Lower leg skin (tissue), 4 donors: Measurements from ENCODE around the gene UNC45B. TPM values are rescaled to one million over a fixed set of nuclear protein-coding genes. Genes with fewer than 3 reads are reported as not detected.
"Not testable (repeated sequence)": the region's sequence is repeated elsewhere in the genome, so short reads cannot be mapped to it uniquely, and the experiment has no call there.

Experiments used
- DNase-seq, 2 donors: peaks; one replicate each; pipeline ENCODE4 v3.0.0-alpha.2; 2019; ENCODE audit warnings: low spot score in 2 of 2
- H3K4me3 ChIP-seq: fragments of 200-600 bp; sonication (generic); 2 replicates; pipeline ENCODE4 v1.5.1; 2017; ENCODE audit warnings: mild to moderate bottlenecking, low read depth; ENCODE audit not compliant: poor library complexity, severe bottlenecking
- CTCF ChIP-seq, 3 donors: fragments of 450-650 bp; IDR thresholded peaks; one replicate each; pipeline ENCODE4 v1.5.1; 2016; ENCODE audit warnings: antibody characterized with exemption in 3 of 3, mild to moderate bottlenecking in 3 of 3, moderate library complexity in 2 of 3
- POLR2A ChIP-seq, 2 donors: fragments of 450-650 bp; IDR thresholded peaks; one replicate each; pipeline ENCODE4 v1.6.1; 2016 to 2017; ENCODE audit warnings: antibody characterized with exemption in 2 of 2, mild to moderate bottlenecking in 1 of 2, moderate library complexity in 1 of 2
- WGBS, 2 donors: methylation state at CpG; one replicate each; pipeline ENCODE4 v1.1.5; 2018; 5-methylcytosine and 5-hydroxymethylcytosine counted together
- intact Hi-C: fragments of 100-400 bp; cut with DNase I; formaldehyde crosslinking; loops from one replicate; pipeline ENCODE4 v1.15.0; 2023; ENCODE audit warnings: low total_unique reads
- total RNA-seq, 4 donors: library from RNA; depleted of rRNA; stranded (reverse); fragments of >200 nt; gene quantifications; one replicate each; pipeline ENCODE4 v1.1.0, GENCODE V29; 2016

UNC45B gene
- total RNA-seq, 4 donors from 2014 or later: 0.06 TPM; not detected in 3

GRCh38 chr17:35218915-35219314 lies 71.3 kb downstream of the UNC45B start:
- TF ChIP-seq POLR2A (IDR thresholded peaks at IDR 0.05): no peak
- no peak for TF ChIP-seq CTCF (IDR thresholded peaks at IDR 0.05)
- 68 to 72% methylated on average over 2 of the region's 2 CpGs for WGBS, 2 donors
- H3K4me3 ChIP-seq: no peak overlapping the region
- DNase-seq: no peak
- intact Hi-C loops: no loop called here

GRCh38 chr17:35222452-35222851 lies 74.8 kb downstream of the UNC45B start:
- DNase-seq: no peak
- TF ChIP-seq CTCF (IDR thresholded peaks at IDR 0.05) (no peak), POLR2A (IDR thresholded peaks at IDR 0.05) (no peak)
- intact Hi-C loops: no loop called here
- WGBS, 2 donors: 93 to 95% methylated on average over 2 of the region's 2 CpGs
- no peak overlapping the region for H3K4me3 ChIP-seq

GRCh38 chr17:35224436-35224835 lies 76.8 kb downstream of the UNC45B start:
- intact Hi-C loops: no loop called here
- 11 to 27% methylated on average over 1 of the region's 1 CpG for WGBS, 2 donors
- DNase-seq: no peak
- TF ChIP-seq CTCF (IDR thresholded peaks at IDR 0.05) (no peak), POLR2A (IDR thresholded peaks at IDR 0.05) (no peak)
- H3K4me3 ChIP-seq: no peak overlapping the region

GRCh38 chr17:35227546-35227945 lies 79.9 kb downstream of the UNC45B start:
- DNase-seq: no peak
- no peak overlapping the region for H3K4me3 ChIP-seq
- TF ChIP-seq POLR2A (IDR thresholded peaks at IDR 0.05): no peak
- TF ChIP-seq CTCF (IDR thresholded peaks at IDR 0.05): no peak
- WGBS, 2 donors: 100% methylated on average over 2 of the region's 2 CpGs
- intact Hi-C loops: no loop called here

- 77 to 84% methylated on average over 1 of the region's 1 CpG for WGBS, 2 donors
- DNase-seq: no peak
- TF ChIP-seq CTCF (IDR thresholded peaks at IDR 0.05): no peak
- TF ChIP-seq POLR2A (IDR thresholded peaks at IDR 0.05): no peak
- intact Hi-C loops: no loop called here
- H3K4me3 ChIP-seq: no peak overlapping the region
Measured at GRCh38 chr17:35229638-35230037, 82.0 kb downstream of the UNC45B start.

- WGBS, 2 donors: 86 to 90% methylated on average over 4 of the region's 4 CpGs
- H3K4me3 ChIP-seq, intact Hi-C loops, DNase-seq: not testable (repeated sequence)
Measured at GRCh38 chr17:35234315-35234714, 86.7 kb downstream of the UNC45B start.
